Measurements from ENCODE around the gene CDH4.
A peak's percentile ranks its signal among the peaks of the same experiment; 100 is the strongest.
"Not testable (repeated sequence)": the region's sequence is repeated elsewhere in the genome, so short reads cannot be mapped to it uniquely, and the experiment has no call there.

The CDH4 gene

GRCh38 chr20:61387204-61387953, 135.3 kb downstream of the CDH4 start:
- peak; percentile 3 for DNase-seq (ENCODE audit: low read depth)

GRCh38 chr20:61387954-61388348, 135.9 kb downstream of the CDH4 start:
- no peak for DNase-seq (ENCODE audit: low read depth)

- no peak for DNase-seq (ENCODE audit: low read depth)
Observed at GRCh38 chr20:61389077-61389476, 137.0 kb downstream of the CDH4 start.

GRCh38 chr20:61391185-61391584, 139.1 kb downstream of the CDH4 start:
- DNase-seq (ENCODE audit: low read depth), result no peak

- no peak for DNase-seq (ENCODE audit: low read depth)
Observed at GRCh38 chr20:61391812-61392520, 139.9 kb downstream of the CDH4 start.

GRCh38 chr20:61394088-61394799, 142.2 kb downstream of the CDH4 start:
- no peak for DNase-seq (ENCODE audit: low read depth)

- no peak for DNase-seq (ENCODE audit: low read depth)
Observed at GRCh38 chr20:61396262-61396848, 144.3 kb downstream of the CDH4 start.

GRCh38 chr20:61397146-61397545, 145.1 kb downstream of the CDH4 start:
- no peak for DNase-seq (ENCODE audit: low read depth)

GRCh38 chr20:61397790-61398189, 145.7 kb downstream of the CDH4 start:
- no peak for DNase-seq (ENCODE audit: low read depth)

GRCh38 chr20:61399433-61399832, 147.4 kb downstream of the CDH4 start:
- no peak for DNase-seq (ENCODE audit: low read depth)

- DNase-seq (ENCODE audit: low read depth), result no peak
Observed at GRCh38 chr20:61400499-61400898, 148.4 kb downstream of the CDH4 start.

GRCh38 chr20:61404303-61404702, 152.2 kb downstream of the CDH4 start:
- DNase-seq (ENCODE audit: low read depth), result no peak

- no peak for DNase-seq (ENCODE audit: low read depth)
Observed at GRCh38 chr20:61405007-61405406, 152.9 kb downstream of the CDH4 start.

GRCh38 chr20:61406773-61407172, 154.7 kb downstream of the CDH4 start:
- DNase-seq (ENCODE audit: low read depth), result not testable (repeated sequence)

- DNase-seq (ENCODE audit: low read depth), result no peak
Observed at GRCh38 chr20:61407561-61407960, 155.5 kb downstream of the CDH4 start.

- no peak for DNase-seq (ENCODE audit: low read depth)
Observed at GRCh38 chr20:61408951-61409740, 157.1 kb downstream of the CDH4 start.

- no peak for DNase-seq (ENCODE audit: low read depth)
Observed at GRCh38 chr20:61411743-61412142, 159.7 kb downstream of the CDH4 start.

- DNase-seq (ENCODE audit: low read depth), result no peak
Observed at GRCh38 chr20:61413752-61414151, 161.7 kb downstream of the CDH4 start.

- no peak for DNase-seq (ENCODE audit: low read depth)
Observed at GRCh38 chr20:61414455-61414991, 162.5 kb downstream of the CDH4 start.

- DNase-seq (ENCODE audit: low read depth), result no peak
Observed at GRCh38 chr20:61416546-61416945, 164.5 kb downstream of the CDH4 start.

GRCh38 chr20:61417221-61417941, 165.3 kb downstream of the CDH4 start:
- DNase-seq (ENCODE audit: low read depth), result no peak
